Caco-2 (cell line): Measurements from ENCODE around the gene DEPP1. TPM values are rescaled to one million over a fixed set of nuclear protein-coding genes. Genes with fewer than 3 reads are reported as not detected.

ENCODE experiments used
- BruUV-seq: library from RNA; stranded (reverse); fragments of 400-500 nt; replicated peaks from 2 replicates; lab custom pipeline; 2021; lab: Mats Ljungman, UMichigan
- CTCF ChIA-PET: fragments of 300-600 bp; sonication (Branson Sonifier 250); formaldehyde crosslinking; loops from one replicate; lab custom pipeline; 2022; ENCODE audit warnings: antibody characterized with exemption; lab: Charles Lee
- POLR2A ChIA-PET: fragments of 300-600 bp; sonication (Branson Sonifier 250); formaldehyde crosslinking; loops from one replicate; lab custom pipeline; 2022; ENCODE audit warnings: antibody characterized with exemption; lab: Charles Lee
- DNase-seq, 2 experiments: peaks; one replicate each; pipeline versions ENCODE4 v3.0.0 to v3.0.0-alpha.2; 2020 to 2022
- H3K27me3 ChIP-seq: replicated peaks from 2 replicates; pipeline ENCODE4 v1.6.0; 2011; ENCODE audit warnings: low read length; ENCODE audit not compliant: control insufficient read depth, insufficient read depth
- H3K36me3 ChIP-seq: 2 replicates; pipeline ENCODE4 v1.5.1; 2011; ENCODE audit warnings: low read length; ENCODE audit not compliant: control insufficient read depth, insufficient read depth
- H3K4me1 ChIP-seq: fragments of 250-450 bp; sonication (Bioruptor Pico); 2 replicates; pipeline ENCODE4 v1.5.1; 2020; ENCODE audit warnings: mild to moderate bottlenecking
- H3K4me3 ChIP-seq: 2 replicates; pipeline ENCODE4 v1.5.1; 2011; ENCODE audit warnings: low read depth, mild to moderate bottlenecking, control low read depth, low read length
- H3K9me3 ChIP-seq: fragments of 250-450 bp; sonication (Bioruptor Pico); 2 replicates; pipeline ENCODE4 v1.5.1; 2020; ENCODE audit warnings: mild to moderate bottlenecking, moderate library complexity
- H3K27ac Mint-ChIP-seq: one replicate; pipeline ENCODE4 v1.8.0; 2022; ENCODE audit warnings: mixed read lengths; ENCODE audit not compliant: unreplicated experiment
- H3K27me3 Mint-ChIP-seq: one replicate; pipeline ENCODE4 v1.8.0; 2022; ENCODE audit warnings: mixed read lengths; ENCODE audit not compliant: insufficient read depth, unreplicated experiment
- H3K36me3 Mint-ChIP-seq: one replicate; pipeline ENCODE4 v1.8.0; 2022; ENCODE audit warnings: mild to moderate bottlenecking, mixed read lengths; ENCODE audit not compliant: insufficient read depth, unreplicated experiment
- H3K4me1 Mint-ChIP-seq: one replicate; pipeline ENCODE4 v1.8.0; 2022; ENCODE audit warnings: low read depth, mixed read lengths; ENCODE audit not compliant: unreplicated experiment
- H3K4me3 Mint-ChIP-seq: one replicate; pipeline ENCODE4 v1.8.0; 2022; ENCODE audit warnings: mild to moderate bottlenecking, moderate library complexity, mixed read lengths; ENCODE audit not compliant: unreplicated experiment
- H3K9me3 Mint-ChIP-seq: one replicate; pipeline ENCODE4 v1.8.0; 2022; ENCODE audit warnings: mixed read lengths; ENCODE audit not compliant: unreplicated experiment
- CTCF ChIP-seq, 2 experiments: fragments of 200-600 bp in 1 of 2; IDR thresholded peaks; 1 replicate in 1 of 2; 2 replicates in 1 of 2; pipeline versions ENCODE4 v1.5.1 to v1.8.0; 2011 to 2022; ENCODE audit warnings: antibody characterized with exemption in 1 of 2, control low read depth in 1 of 2, inconsistent platforms in 1 of 2, low read depth in 1 of 2, low read length in 1 of 2, mild to moderate bottlenecking in 1 of 2, moderate library complexity in 1 of 2; ENCODE audit not compliant: insufficient read depth in 1 of 2, severe bottlenecking in 1 of 2, unreplicated experiment in 1 of 2
- intact Hi-C: fragments of 100-400 bp; cut with micrococcal nuclease; formaldehyde crosslinking; loops from one replicate; pipeline ENCODE4 v1.10.0; 2022; ENCODE audit not compliant: unreplicated experiment
- total RNA-seq: library from RNA; stranded (reverse); gene quantifications from 2 replicates; pipeline ENCODE4 v1.2.3, GENCODE V29; 2022

DEPP1 gene
- total RNA-seq, 1 experiment from 2014 or later: 13.6 TPM

- Histone ChIP-seq H3K4me3 (peak overlapping the region; percentile 82), H3K27me3 (no peaks in the 10 kb centered on the region), H3K4me1 (peaks cover 47% of the 10 kb centered on the region), H3K9me3 (no peaks in the 10 kb centered on the region), H3K36me3 (0 out of 2 replicates have a peak, but pooled peaks cover 2% of the 10 kb centered on the region)
- Mint-ChIP-seq H3K9me3 (peaks cover 1% of the 10 kb centered on the region), H3K27ac (peak overlapping the region; percentile 42), H3K27me3 (no peaks in the 10 kb centered on the region), H3K4me1 (peaks cover 40% of the 10 kb centered on the region), H3K36me3 (peaks cover 20% of the 10 kb centered on the region), H3K4me3 (peak overlapping the region; percentile 78)
- no peak for DNase-seq
- ChIA-PET CTCF (interaction anchor here (0.5 to 2.4 kb wide), 9 partner anchors 8 to 1620 kb away, joined by 3 to 12 read pairs (median 3); partner anchors contain the start of gene DEPP1), POLR2A (interaction anchor here (0.6 to 2.9 kb wide), 5 partner anchors 16 to 36 kb away, joined by 3 to 23 read pairs (median 5); partner anchors contain the start of gene DEPP1)
- no peak for TF ChIP-seq CTCF (IDR thresholded peaks at IDR 0.05; ENCODE audit: insufficient read depth in 1 of 2, low read depth in 1 of 2, low read length in 1 of 2, severe bottlenecking in 1 of 2, unreplicated experiment in 1 of 2)
- intact Hi-C loops: no loop called here
- BruUV-seq: TSS peak; percentile 65
Measured at GRCh38 chr10:44960088-44960460, 18.5 kb downstream of the DEPP1 start.

- peaks cover 20% of the 10 kb centered on the region for H3K36me3 Mint-ChIP-seq
- Histone ChIP-seq H3K36me3 (0 out of 2 replicates have a peak, but pooled peaks cover 2% of the 10 kb centered on the region), H3K27me3 (no peaks in the 10 kb centered on the region), H3K4me1 (peaks cover 41% of the 10 kb centered on the region), H3K4me3 (peak within 1 kb of the TSS; percentile 82), H3K9me3 (no peaks in the 10 kb centered on the region)
- H3K27me3 Mint-ChIP-seq: no peaks in the 10 kb centered on the region
- H3K27ac Mint-ChIP-seq: peak within 1 kb of the TSS; percentile 79
- ChIA-PET CTCF (interaction anchor here (0.5 to 2.4 kb wide), 5 partner anchors 8 to 1619 kb away, joined by 3 to 12 read pairs (median 3); partner anchors contain the start of gene DEPP1), POLR2A (interaction anchor here (0.6 to 2.9 kb wide), 5 partner anchors 17 to 36 kb away, joined by 3 to 23 read pairs (median 5); partner anchors contain the start of gene DEPP1)
- BruUV-seq: no TSS peak
- H3K9me3 Mint-ChIP-seq: no peaks in the 10 kb centered on the region
- TF ChIP-seq CTCF (IDR thresholded peaks at IDR 0.05; ENCODE audit: insufficient read depth in 1 of 2, low read depth in 1 of 2, low read length in 1 of 2, severe bottlenecking in 1 of 2, unreplicated experiment in 1 of 2): no peak
- peak; percentile 97 to 99 for DNase-seq
- peak within 1 kb of the TSS; percentile 78 for H3K4me3 Mint-ChIP-seq
- intact Hi-C loops: loop anchor here (1.0 to 2.0 kb wide), 4 partner anchors 15 to 41 kb away; partner anchors contain the start of gene ZNF22
- peaks cover 40% of the 10 kb centered on the region for H3K4me1 Mint-ChIP-seq
Measured at GRCh38 chr10:44959247-44960087, 19.1 kb downstream of the DEPP1 start, which contains the start of gene RASSF4. Gene RASSF4 (plus strand): TSS chr10:44959802. CDS start chr10:44970203, 10,401 bp downstream.

GRCh38 chr10:44958898-44959246, 19.7 kb downstream of the DEPP1 start:
- Mint-ChIP-seq H3K4me3 (peak overlapping the region; percentile 78), H3K27me3 (no peaks in the 10 kb centered on the region), H3K4me1 (peaks cover 35% of the 10 kb centered on the region), H3K9me3 (no peaks in the 10 kb centered on the region), H3K27ac (peak overlapping the region; percentile 79), H3K36me3 (peaks cover 20% of the 10 kb centered on the region)
- POLR2A ChIA-PET: interaction anchor here (1.2 to 2.9 kb wide), 3 partner anchors 17 to 31 kb away, joined by 5 to 23 read pairs (median 11); partner anchors contain the start of gene DEPP1
- CTCF ChIA-PET: interaction anchor here (2.4 kb wide), 1 partner anchor 26 kb away, joined by 12 read pairs; no protein-coding TSS in a partner anchor
- Histone ChIP-seq H3K4me1 (peaks cover 38% of the 10 kb centered on the region), H3K36me3 (0 out of 2 replicates have a peak, but pooled peaks cover 2% of the 10 kb centered on the region), H3K27me3 (no peaks in the 10 kb centered on the region), H3K4me3 (peak overlapping the region; percentile 82), H3K9me3 (no peaks in the 10 kb centered on the region)
- BruUV-seq: TSS peak; percentile 77
- no peak for TF ChIP-seq CTCF (IDR thresholded peaks at IDR 0.05; ENCODE audit: insufficient read depth in 1 of 2, low read depth in 1 of 2, low read length in 1 of 2, severe bottlenecking in 1 of 2, unreplicated experiment in 1 of 2)
- no peak for DNase-seq
- intact Hi-C loops: loop anchor here (1.0 to 2.0 kb wide), 4 partner anchors 16 to 42 kb away; partner anchors contain the start of gene ZNF22
